PC-9 (cell line): ENCODE data around the gene SUPT5H. TPM values are rescaled to one million over a fixed set of nuclear protein-coding genes. Genes with fewer than 3 reads are reported as not detected.

Source experiments
- BruUV-seq: library from RNA; stranded (reverse); fragments of 400-500 nt; replicated peaks from 2 replicates; lab custom pipeline; 2021; lab: Mats Ljungman, UMichigan
- CTCF ChIA-PET: fragments of 300-600 bp; sonication (Branson Sonifier 250); formaldehyde crosslinking; loops from one replicate; lab custom pipeline; 2022; ENCODE audit warnings: antibody characterized with exemption; lab: Charles Lee
- POLR2A ChIA-PET: fragments of 300-600 bp; sonication (Branson Sonifier 250); formaldehyde crosslinking; loops from one replicate; lab custom pipeline; 2022; ENCODE audit warnings: antibody characterized with exemption; ENCODE audit not compliant: unreplicated experiment; lab: Charles Lee
- DNase-seq, 2 experiments: peaks; one replicate each; pipeline versions ENCODE4 v3.0.0 to v3.0.0-alpha.2; 2015 to 2022; ENCODE audit warnings: mixed read lengths in 1 of 2
- H2AFZ ChIP-seq: fragments of 200-600 bp; sonication (generic); 2 replicates; pipeline ENCODE4 v1.8.1; 2017; ENCODE audit warnings: antibody characterized with exemption
- H3F3A ChIP-seq: fragments of 200-600 bp; sonication (generic); 2 replicates; pipeline ENCODE4 v1.8.1; 2017; ENCODE audit warnings: antibody characterized with exemption, mild to moderate bottlenecking, low read depth; ENCODE audit not compliant: insufficient read depth
- H3K27ac ChIP-seq: fragments of 200-600 bp; sonication (generic); 2 replicates; pipeline ENCODE4 v1.6.1; 2016; ENCODE audit warnings: mixed run types
- H3K27me3 ChIP-seq: fragments of 200-600 bp; sonication (generic); 2 replicates; pipeline ENCODE4 v1.6.1; 2016; ENCODE audit warnings: low read depth, mixed run types; ENCODE audit not compliant: insufficient read depth
- H3K36me3 ChIP-seq: fragments of 200-600 bp; sonication (generic); 2 replicates; pipeline ENCODE4 v1.6.1; 2016; ENCODE audit warnings: low read depth, mixed run types
- H3K4me1 ChIP-seq: fragments of 200-600 bp; sonication (generic); replicated peaks from 2 replicates; pipeline ENCODE4 v1.6.1; 2016; ENCODE audit warnings: mixed run types; ENCODE audit not compliant: insufficient read depth
- H3K4me2 ChIP-seq: fragments of 200-600 bp; sonication (generic); 2 replicates; pipeline ENCODE4 v1.6.1; 2017; ENCODE audit warnings: mixed run types
- H3K4me3 ChIP-seq: fragments of 200-600 bp; sonication (generic); 2 replicates; pipeline ENCODE4 v1.6.1; 2016; ENCODE audit warnings: mixed run types
- H3K79me2 ChIP-seq: fragments of 200-600 bp; sonication (generic); 2 replicates; pipeline ENCODE4 v1.6.1; 2017; ENCODE audit warnings: low read depth, mixed run types
- H3K9me2 ChIP-seq: fragments of 200-600 bp; sonication (generic); 2 replicates; pipeline ENCODE4 v1.8.1; 2017; ENCODE audit warnings: mild to moderate bottlenecking; ENCODE audit not compliant: insufficient read depth
- H3K9me3 ChIP-seq: fragments of 200-600 bp; sonication (generic); 2 replicates; pipeline ENCODE4 v1.8.1; 2016; ENCODE audit warnings: low read depth; ENCODE audit not compliant: insufficient read depth
- H4K20me1 ChIP-seq: fragments of 200-600 bp; sonication (generic); 2 replicates; pipeline ENCODE4 v1.8.1; 2017; ENCODE audit not compliant: insufficient read depth
- EZH2 ChIP-seq: fragments of 200-600 bp; sonication (generic); IDR thresholded peaks from 2 replicates; pipeline ENCODE4 v1.8.0; 2017; ENCODE audit warnings: antibody characterized with exemption, low read depth
- intact Hi-C: fragments of 100-400 bp; cut with micrococcal nuclease; formaldehyde crosslinking; loops from one replicate; pipeline ENCODE4 v1.10.0; 2022; ENCODE audit not compliant: unreplicated experiment
- total RNA-seq: library from RNA; stranded (reverse); gene quantifications from 2 replicates; pipeline ENCODE4 v1.2.3, GENCODE V29; 2021
- TF ChIP-seq, protein P1 (sequence below): fragments of 200-600 bp; sonication (generic); conservative IDR thresholded peaks from 2 replicates; pipeline ENCODE4 v1.6.1; 2017; ENCODE audit warnings: mixed run types, antibody characterized with exemption, mild to moderate bottlenecking, moderate library complexity

The SUPT5H gene
- total RNA-seq, 1 experiment from 2014 or later: 118 TPM

DNA sequence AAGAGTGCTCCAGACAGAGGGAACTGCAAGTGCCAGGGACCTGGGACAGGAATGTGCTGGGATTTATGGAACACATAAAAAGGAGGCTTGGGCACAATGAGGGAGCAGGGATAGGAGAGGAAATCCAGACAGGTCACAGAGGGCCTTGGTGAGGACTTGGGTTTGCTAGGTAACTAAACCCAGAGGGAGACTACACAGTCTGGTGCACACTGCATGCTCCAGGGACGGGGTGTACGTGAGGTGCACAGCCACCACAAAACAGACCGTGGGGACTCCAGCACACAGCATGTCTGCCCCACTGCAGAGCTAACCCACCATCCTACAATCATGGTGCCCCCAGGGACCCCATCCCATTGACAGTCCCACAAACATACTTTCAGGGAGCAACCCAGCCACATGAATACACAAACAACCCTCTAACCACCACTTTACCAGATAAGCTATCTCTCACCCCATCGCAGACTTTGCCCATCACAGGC lies 44.3 kb upstream of the SUPT5H start:
- no peak overlapping the region for H2AFZ ChIP-seq
- peak in 1 of 2 experiments; percentile 30 for DNase-seq
- intact Hi-C loops: no loop called here
- H3K27ac ChIP-seq: no peak overlapping the region; the same call in 1 of the 2 replicates
- H3K9me2 ChIP-seq: no peaks in the 10 kb centered on the region
- TF ChIP-seq EZH2: no peak
- TF ChIP-seq, protein P1, sequence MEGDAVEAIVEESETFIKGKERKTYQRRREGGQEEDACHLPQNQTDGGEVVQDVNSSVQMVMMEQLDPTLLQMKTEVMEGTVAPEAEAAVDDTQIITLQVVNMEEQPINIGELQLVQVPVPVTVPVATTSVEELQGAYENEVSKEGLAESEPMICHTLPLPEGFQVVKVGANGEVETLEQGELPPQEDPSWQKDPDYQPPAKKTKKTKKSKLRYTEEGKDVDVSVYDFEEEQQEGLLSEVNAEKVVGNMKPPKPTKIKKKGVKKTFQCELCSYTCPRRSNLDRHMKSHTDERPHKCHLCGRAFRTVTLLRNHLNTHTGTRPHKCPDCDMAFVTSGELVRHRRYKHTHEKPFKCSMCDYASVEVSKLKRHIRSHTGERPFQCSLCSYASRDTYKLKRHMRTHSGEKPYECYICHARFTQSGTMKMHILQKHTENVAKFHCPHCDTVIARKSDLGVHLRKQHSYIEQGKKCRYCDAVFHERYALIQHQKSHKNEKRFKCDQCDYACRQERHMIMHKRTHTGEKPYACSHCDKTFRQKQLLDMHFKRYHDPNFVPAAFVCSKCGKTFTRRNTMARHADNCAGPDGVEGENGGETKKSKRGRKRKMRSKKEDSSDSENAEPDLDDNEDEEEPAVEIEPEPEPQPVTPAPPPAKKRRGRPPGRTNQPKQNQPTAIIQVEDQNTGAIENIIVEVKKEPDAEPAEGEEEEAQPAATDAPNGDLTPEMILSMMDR: no peak
- POLR2A ChIA-PET: interaction anchor here (0.6 to 1.0 kb wide), 3 partner anchors 8 to 12 kb away, joined by 3 to 18 read pairs (median 4); no protein-coding TSS in a partner anchor
- no peaks in the 10 kb centered on the region for H3K9me3 ChIP-seq
- H3K79me2 ChIP-seq: no peaks in the 10 kb centered on the region
- no peaks in the 10 kb centered on the region for H3K36me3 ChIP-seq
- no peaks in the 10 kb centered on the region for H3K27me3 ChIP-seq
- no peak overlapping the region for H3K4me2 ChIP-seq
- peaks cover 80% of the 10 kb centered on the region for H3F3A ChIP-seq
- CTCF ChIA-PET: interaction anchor here (1.9 kb wide), 1 partner anchor 10 kb away, joined by 4 read pairs; no protein-coding TSS in a partner anchor
- H3K4me1 ChIP-seq: peaks cover 53% of the 10 kb centered on the region
- no peak overlapping the region for H3K4me3 ChIP-seq
- no TSS peak for BruUV-seq
- H4K20me1 ChIP-seq: no peaks in the 10 kb centered on the region

DNA sequence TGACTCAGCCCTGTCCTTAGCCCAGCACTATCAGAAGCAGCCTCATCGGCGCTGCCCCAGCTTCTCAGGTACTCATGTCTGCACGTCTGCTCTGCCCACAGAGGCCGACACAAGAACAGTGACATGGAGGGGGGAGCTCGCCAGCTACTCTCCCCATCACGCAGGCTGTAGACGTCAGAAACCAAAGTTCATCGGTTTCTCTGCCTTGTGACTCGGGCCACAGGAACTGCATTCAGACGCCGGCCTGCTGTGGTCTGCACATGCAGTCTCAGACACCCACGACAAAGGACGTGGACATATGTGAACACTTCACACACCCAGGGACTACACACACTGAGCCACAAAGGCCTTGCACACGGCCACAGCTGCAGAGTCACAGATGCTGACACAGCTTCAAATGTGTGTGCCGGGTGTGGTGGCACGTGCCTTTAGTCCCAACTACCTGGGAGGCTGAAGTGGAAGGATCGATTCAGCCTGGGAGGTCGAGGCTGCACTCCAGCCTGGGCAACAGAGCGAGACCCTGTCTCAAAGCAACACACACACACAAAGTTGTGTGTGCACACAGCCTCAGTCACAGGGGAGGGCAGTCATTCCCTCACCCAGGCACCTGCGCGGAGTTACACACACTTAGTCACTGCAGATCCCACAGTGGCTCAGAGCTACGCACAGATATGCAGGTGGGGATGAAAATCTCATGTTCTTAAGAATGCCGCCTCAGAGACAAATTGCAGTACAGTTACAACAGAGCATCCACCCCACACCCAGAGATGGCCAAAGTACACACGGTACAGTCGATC lies 43.6 kb upstream of the SUPT5H start:
- Histone ChIP-seq H3K79me2 (peaks cover under 1% of the 10 kb centered on the region; the same call in 1 of the 2 replicates), H3K36me3 (no peaks in the 10 kb centered on the region), H3K4me2 (peak overlapping the region; percentile 99), H3K4me1 (peaks cover 56% of the 10 kb centered on the region), H3K27me3 (no peaks in the 10 kb centered on the region), H3K4me3 (peak overlapping the region; percentile 82; the same call in 1 of the 2 replicates), H3K27ac (peak overlapping the region; percentile 98), H4K20me1 (no peaks in the 10 kb centered on the region), H3K9me3 (no peaks in the 10 kb centered on the region), H3F3A (peaks cover 80% of the 10 kb centered on the region), H3K9me2 (no peaks in the 10 kb centered on the region), H2AFZ (0 out of 2 replicates have a peak overlapping the region, but pooled peaks have one; percentile 41)
- intact Hi-C loops: no loop called here
- ChIA-PET CTCF (interaction anchor here (1.9 kb wide), 1 partner anchor 10 kb away, joined by 4 read pairs; no protein-coding TSS in a partner anchor), POLR2A (interaction anchor here (0.5 to 1.0 kb wide), 6 partner anchors 8 to 719 kb away, joined by 3 to 18 read pairs (median 4); partner anchors contain the start of gene PLEKHG2)
- TF ChIP-seq EZH2: no peak
- peak; percentile 5 to 29 for DNase-seq
- no TSS peak for BruUV-seq

DNA sequence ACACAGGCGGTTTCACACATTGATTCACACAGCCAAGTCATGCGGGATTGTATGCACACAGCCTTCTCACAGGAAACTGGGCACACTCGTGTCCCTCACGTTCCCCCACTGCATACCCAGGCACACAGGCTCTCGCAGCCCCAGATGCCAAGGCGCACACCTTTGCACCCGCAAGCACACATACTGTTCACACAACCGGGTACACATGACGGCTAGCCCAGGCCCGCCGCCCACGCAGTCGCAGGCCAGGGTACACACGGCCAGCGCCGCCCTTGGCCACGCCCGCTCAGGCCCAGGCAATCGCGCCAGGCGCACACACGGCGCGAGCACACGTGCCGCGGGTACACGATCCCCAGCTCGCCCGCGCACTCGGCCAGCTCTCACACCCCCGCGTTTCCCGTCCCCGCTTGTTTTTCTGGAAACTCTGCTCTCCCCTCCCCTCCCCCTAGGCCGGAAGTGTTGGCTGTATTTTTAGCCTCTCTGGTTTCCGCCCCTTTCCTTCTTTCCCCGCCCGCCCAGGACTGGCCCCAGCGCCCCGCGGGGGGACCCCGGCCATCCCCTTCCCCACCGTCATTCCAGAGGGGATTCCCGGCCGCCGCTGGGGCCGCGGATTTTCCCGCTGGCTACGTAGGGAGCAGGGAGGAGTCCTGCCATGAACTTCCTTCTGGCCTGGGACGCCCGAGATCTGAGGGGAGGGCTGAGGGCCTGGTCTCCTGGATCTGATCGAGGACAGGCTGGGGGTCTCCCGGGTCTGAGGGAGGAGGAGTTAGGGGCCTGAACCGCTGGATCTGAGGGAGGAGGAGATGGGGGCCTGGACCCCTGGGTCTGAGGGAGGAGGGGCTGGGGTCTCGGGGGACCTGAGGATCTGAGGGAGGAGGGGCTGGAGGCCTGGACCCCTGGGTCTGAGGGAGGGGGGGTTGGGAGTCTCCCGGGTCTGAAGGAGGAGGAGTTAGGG lies 42.8 kb upstream of the SUPT5H start:
- peak overlapping the region; percentile 82 for H3K4me3 ChIP-seq
- intact Hi-C loops: loop anchor here (1.0 kb wide), 2 partner anchors 10 to 571 kb away; partner anchors contain the start of genes ECH1 and PLEKHG2
- H3K27me3 ChIP-seq: no peaks in the 10 kb centered on the region
- peaks cover 9% of the 10 kb centered on the region for H3K79me2 ChIP-seq
- TF ChIP-seq EZH2: no peak
- TF ChIP-seq, protein P1: no peak
- no peaks in the 10 kb centered on the region for H3K36me3 ChIP-seq
- peak overlapping the region; percentile 41; the same call in 1 of the 2 replicates for H2AFZ ChIP-seq
- no TSS peak for BruUV-seq
- H3F3A ChIP-seq: peaks cover 79% of the 10 kb centered on the region
- POLR2A ChIA-PET: interaction anchor here (0.5 to 1.0 kb wide), 8 partner anchors 10 to 720 kb away, joined by 3 to 5 read pairs (median 3); partner anchors contain the start of genes MED29, PAF1, PLEKHG2 and SAMD4B
- H4K20me1 ChIP-seq: peaks cover under 1% of the 10 kb centered on the region; the same call in 1 of the 2 replicates
- H3K27ac ChIP-seq: peak overlapping the region; percentile 98
- peak overlapping the region; percentile 99 for H3K4me2 ChIP-seq
- H3K9me3 ChIP-seq: no peaks in the 10 kb centered on the region
- peak; percentile 63 to 85 for DNase-seq
- H3K9me2 ChIP-seq: no peaks in the 10 kb centered on the region
- CTCF ChIA-PET: interaction anchor here (1.9 kb wide), 1 partner anchor 9 kb away, joined by 4 read pairs; no protein-coding TSS in a partner anchor
- peaks cover 56% of the 10 kb centered on the region for H3K4me1 ChIP-seq
